SU-DHL-6 (cell line): ENCODE measurements around the gene UBA6.

ENCODE experiments used
- CTCF ChIP-seq: fragments of 200-600 bp; sonication (generic); IDR thresholded peaks from one replicate; pipeline ENCODE4 v1.5.1; 2017; ENCODE audit warnings: antibody characterized with exemption, mild to moderate bottlenecking, low read length, moderate library complexity; ENCODE audit not compliant: insufficient read depth, poor library complexity, severe bottlenecking
- EZH2phosphoT487 ChIP-seq: fragments of 200-600 bp; sonication (generic), shearing (Covaris generic); conservative IDR thresholded peaks from 2 replicates; pipeline ENCODE4 v1.6.1; 2018; ENCODE audit warnings: mild to moderate bottlenecking, antibody characterized with exemption, low read length, moderate library complexity, mixed read lengths

- TF ChIP-seq EZH2phosphoT487 (no peak), CTCF (no peak)
Observed at GRCh38 chr4:67576538-67576937, 124.4 kb downstream of the UBA6 start.
